ENCODE measurements around the gene KCNG2.
"Not testable (repeated sequence)": the region's sequence is repeated elsewhere in the genome, so short reads cannot be mapped to it uniquely, and the experiment has no call there.

DNA sequence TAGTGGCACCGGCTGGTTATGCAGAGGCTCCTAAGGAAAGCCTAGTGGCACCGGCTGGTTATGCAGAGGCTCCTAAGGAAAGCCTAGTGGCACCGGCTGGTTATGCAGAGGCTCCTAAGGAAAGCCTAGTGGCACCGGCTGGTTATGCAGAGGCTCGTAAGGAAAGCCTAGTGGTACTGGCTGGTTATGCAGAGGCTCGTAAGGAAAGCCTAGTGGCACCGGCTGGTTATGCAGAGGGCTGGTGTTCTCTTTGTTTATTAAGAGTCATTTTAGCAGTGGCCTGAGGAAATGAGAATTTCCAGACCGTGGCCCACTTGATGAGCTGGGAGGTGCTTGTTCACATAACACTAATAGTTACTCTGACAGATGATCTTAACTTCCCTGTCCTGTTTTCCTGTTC lies 44.8 kb upstream of the KCNG2 start:
- not testable (repeated sequence) for TF ChIP-seq CTCF, POLR2A (IDR thresholded peaks at IDR 0.05)
